Colonic mucosa (tissue), 4 donors: Measurements from ENCODE around the gene PUM1. TPM values are rescaled to one million over a fixed set of nuclear protein-coding genes. Genes with fewer than 3 reads are reported as not detected.

ENCODE experiments used
- DNase-seq: peaks from one replicate; pipeline ENCODE4 v3.0.0-alpha.2; 2020
- H3K27ac ChIP-seq: fragments of 200-600 bp; one replicate; pipeline ENCODE4 v1.8.0; 2021
- H3K27me3 ChIP-seq: fragments of 200-600 bp; one replicate; pipeline ENCODE4 v1.8.0; 2021
- H3K36me3 ChIP-seq: fragments of 200-600 bp; one replicate; pipeline ENCODE4 v1.8.0; 2021
- H3K4me1 ChIP-seq: fragments of 200-600 bp; one replicate; pipeline ENCODE4 v1.8.0; 2021; ENCODE audit warnings: mild to moderate bottlenecking
- H3K4me3 ChIP-seq: fragments of 200-600 bp; one replicate; pipeline ENCODE4 v1.8.0; 2021
- H3K9ac ChIP-seq, 2 donors: one replicate each; pipeline ENCODE4 v1.7.0; 2013; ENCODE audit warnings: control low read depth in 2 of 2, low read depth in 2 of 2, low read length in 2 of 2
- H3K9me3 ChIP-seq: fragments of 200-600 bp; one replicate; pipeline ENCODE4 v1.8.0; 2021
- CTCF ChIP-seq: fragments of 200-600 bp; IDR thresholded peaks from one replicate; pipeline ENCODE4 v1.8.0; 2022; ENCODE audit warnings: antibody characterized with exemption, mild to moderate bottlenecking
- intact Hi-C: fragments of 100-400 bp; cut with DNase I; formaldehyde crosslinking; loops from one replicate; pipeline ENCODE4 v1.14.1; 2022
- total RNA-seq, 2 donors: library from RNA; stranded (reverse); fragmentation: NEBNext Ultra II Directional in 1 of 2; extraction: Animal tissue kit (Norgen Biotek cat#: 25700) in 1 of 2; gene quantifications; one replicate each; pipeline ENCODE4 v1.2.1, GENCODE V29; 2021
- donor health status: healthy.
- donor health status: DM: no; HTN: no; CAD: no.
- donor health status: DM: no; HTN: no; CAD: no.

Gene PUM1
- total RNA-seq, 2 donors from 2014 or later: 119 to 124 TPM

- Histone ChIP-seq H3K9me3 (no peaks in the 10 kb centered on the region), H3K27ac (no peak overlapping the region), H3K36me3 (peaks cover 5% of the 10 kb centered on the region)
These were observed 68.0 kb downstream of the PUM1 start for GRCh38 chr1:30997463-30998057.

GRCh38 chr1:30995990-30996612 is 69.4 kb downstream of the PUM1 start:
- Histone ChIP-seq H3K27ac (no peak overlapping the region), H3K27me3 (no peaks in the 10 kb centered on the region), H3K9me3 (no peaks in the 10 kb centered on the region), H3K4me3 (no peak overlapping the region), H3K9ac (no peak overlapping the region), H3K4me1 (no peaks in the 10 kb centered on the region), H3K36me3 (peaks cover 5% of the 10 kb centered on the region)
- intact Hi-C loops: no loop called here
- no peak for TF ChIP-seq CTCF
- no peak for DNase-seq

More at GRCh38 chr1:30997463-30998057, 68.0 kb downstream of the PUM1 start:
- DNase-seq: no peak
- intact Hi-C loops: no loop called here
- Histone ChIP-seq H3K4me3 (no peak overlapping the region), H3K9ac (no peak overlapping the region), H3K4me1 (no peaks in the 10 kb centered on the region), H3K27me3 (no peaks in the 10 kb centered on the region)
- no peak for TF ChIP-seq CTCF

- Histone ChIP-seq H3K9ac (no peak overlapping the region), H3K9me3 (no peaks in the 10 kb centered on the region), H3K36me3 (no peaks in the 10 kb centered on the region), H3K27me3 (no peaks in the 10 kb centered on the region), H3K4me1 (no peaks in the 10 kb centered on the region), H3K27ac (no peak overlapping the region), H3K4me3 (no peak overlapping the region)
- DNase-seq: no peak
- no peak for TF ChIP-seq CTCF
- intact Hi-C loops: no loop called here
These were observed 73.5 kb downstream of the PUM1 start for GRCh38 chr1:30991862-30992606.

GRCh38 chr1:30990591-30990990 is 74.9 kb downstream of the PUM1 start:
- H3K27me3 ChIP-seq: no peaks in the 10 kb centered on the region
- H3K9ac ChIP-seq: no peak overlapping the region
- no peaks in the 10 kb centered on the region for H3K4me1 ChIP-seq
- H3K27ac ChIP-seq: no peak overlapping the region
- H3K9me3 ChIP-seq: no peaks in the 10 kb centered on the region
- H3K36me3 ChIP-seq: no peaks in the 10 kb centered on the region
- no peak overlapping the region for H3K4me3 ChIP-seq
- DNase-seq: no peak
- no peak for TF ChIP-seq CTCF
- intact Hi-C loops: no loop called here

- TF ChIP-seq CTCF: no peak
- Histone ChIP-seq H3K4me1 (no peaks in the 10 kb centered on the region), H3K36me3 (no peaks in the 10 kb centered on the region), H3K9me3 (no peaks in the 10 kb centered on the region), H3K9ac (no peak overlapping the region), H3K4me3 (no peak overlapping the region), H3K27me3 (no peaks in the 10 kb centered on the region), H3K27ac (no peak overlapping the region)
- DNase-seq: no peak
- intact Hi-C loops: no loop called here
These were observed 77.5 kb downstream of the PUM1 start for GRCh38 chr1:30988045-30988444.
